ENCODE data around the gene MAU2. TPM values are rescaled to one million over a fixed set of nuclear protein-coding genes. Genes with fewer than 3 reads are reported as not detected.
"Not testable (repeated sequence)": the region's sequence is repeated elsewhere in the genome, so short reads cannot be mapped to it uniquely, and the experiment has no call there.

Gene MAU2
- polyA plus RNA-seq, 10 donors, result 29.4 to 59.3 (median 37.9) TPM

GRCh38 chr19:19343016-19343362, 22.4 kb downstream of the MAU2 start:
- no peak for DNase-seq

- no peak for DNase-seq
Measured at GRCh38 chr19:19343762-19344161, 23.1 kb downstream of the MAU2 start.

GRCh38 chr19:19345232-19345631, 24.6 kb downstream of the MAU2 start:
- no peak for DNase-seq

GRCh38 chr19:19345970-19346369, 25.3 kb downstream of the MAU2 start:
- no peak for DNase-seq

GRCh38 chr19:19347401-19348110, 26.9 kb downstream of the MAU2 start:
- DNase-seq, result no peak

GRCh38 chr19:19348266-19348665, 27.6 kb downstream of the MAU2 start:
- DNase-seq, result no peak

GRCh38 chr19:19349365-19349764, 28.7 kb downstream of the MAU2 start:
- no peak for DNase-seq

GRCh38 chr19:19350756-19351155, 30.1 kb downstream of the MAU2 start:
- DNase-seq, result not testable (repeated sequence)

- no peak for DNase-seq
Measured at GRCh38 chr19:19352823-19353222, 32.2 kb downstream of the MAU2 start.

GRCh38 chr19:19354007-19354406, 33.4 kb downstream of the MAU2 start:
- no peak for DNase-seq

GRCh38 chr19:19354932-19355331, 34.3 kb downstream of the MAU2 start:
- DNase-seq, result no peak

- DNase-seq, result no peak
Measured at GRCh38 chr19:19355606-19356139, 35.0 kb downstream of the MAU2 start.

- DNase-seq, result no peak
Measured at GRCh38 chr19:19356500-19356899, 35.9 kb downstream of the MAU2 start.

GRCh38 chr19:19356901-19357566, 36.4 kb downstream of the MAU2 start:
- no peak for DNase-seq

- peak; percentile 77 to 90 (median 82) for DNase-seq
Measured at GRCh38 chr19:19361075-19361594, 40.5 kb downstream of the MAU2 start.

- DNase-seq, result peak in 1 of 3 donors; percentile 9
Measured at GRCh38 chr19:19362075-19362474, 41.4 kb downstream of the MAU2 start.

- DNase-seq, result peak; percentile 40 to 74 (median 53)
Measured at GRCh38 chr19:19366434-19367396, 46.1 kb downstream of the MAU2 start.

GRCh38 chr19:19368087-19368486, 47.5 kb downstream of the MAU2 start:
- DNase-seq, result no peak

- no peak for DNase-seq
Measured at GRCh38 chr19:19371059-19371458, 50.4 kb downstream of the MAU2 start.

- peak; percentile 12 to 54 (median 20) for DNase-seq
Measured at GRCh38 chr19:19372656-19373416, 52.2 kb downstream of the MAU2 start.

GRCh38 chr19:19379527-19379926, 58.9 kb downstream of the MAU2 start:
- no peak for DNase-seq
